Measurements from ENCODE around the gene TEAD3. TPM values are rescaled to one million over a fixed set of nuclear protein-coding genes. Genes with fewer than 3 reads are reported as not detected.

The TEAD3 gene
- total RNA-seq, 1 donor from 2014 or later, result 19.8 TPM

DNA sequence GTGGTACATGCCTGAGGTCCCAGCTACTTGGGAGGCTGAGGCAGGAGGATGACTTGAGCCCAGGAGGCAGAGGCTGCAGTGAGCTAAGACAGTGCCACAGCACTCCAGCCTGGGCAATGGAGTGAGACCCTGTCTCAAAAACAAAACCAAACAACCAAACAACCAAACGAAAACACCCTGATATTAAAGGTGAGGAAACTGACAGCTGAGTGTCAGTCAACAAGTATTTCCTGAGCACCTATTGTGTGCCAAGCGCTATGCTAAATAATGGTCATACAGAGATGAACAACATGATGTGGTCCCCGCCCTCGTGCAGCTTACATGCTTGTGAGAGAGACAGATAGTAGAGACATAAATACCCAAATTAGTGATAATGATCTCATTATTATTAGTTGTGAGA is 17.7 kb upstream of the TEAD3 start:
- Histone ChIP-seq H3K4me3 (no peak overlapping the region), H3K4me1 (peaks cover 2 to 3% of the 10 kb centered on the region in 2 donors), H3K9me3 (no peaks in the 10 kb centered on the region), H3K36me3 (no peaks in the 10 kb centered on the region), H3K27me3 (peaks cover 7% of the 10 kb centered on the region), H3K27ac (no peak overlapping the region)
- DNase-seq (ENCODE audit: low spot score in 2 of 2), result no peak
- TF ChIP-seq, protein P1, sequence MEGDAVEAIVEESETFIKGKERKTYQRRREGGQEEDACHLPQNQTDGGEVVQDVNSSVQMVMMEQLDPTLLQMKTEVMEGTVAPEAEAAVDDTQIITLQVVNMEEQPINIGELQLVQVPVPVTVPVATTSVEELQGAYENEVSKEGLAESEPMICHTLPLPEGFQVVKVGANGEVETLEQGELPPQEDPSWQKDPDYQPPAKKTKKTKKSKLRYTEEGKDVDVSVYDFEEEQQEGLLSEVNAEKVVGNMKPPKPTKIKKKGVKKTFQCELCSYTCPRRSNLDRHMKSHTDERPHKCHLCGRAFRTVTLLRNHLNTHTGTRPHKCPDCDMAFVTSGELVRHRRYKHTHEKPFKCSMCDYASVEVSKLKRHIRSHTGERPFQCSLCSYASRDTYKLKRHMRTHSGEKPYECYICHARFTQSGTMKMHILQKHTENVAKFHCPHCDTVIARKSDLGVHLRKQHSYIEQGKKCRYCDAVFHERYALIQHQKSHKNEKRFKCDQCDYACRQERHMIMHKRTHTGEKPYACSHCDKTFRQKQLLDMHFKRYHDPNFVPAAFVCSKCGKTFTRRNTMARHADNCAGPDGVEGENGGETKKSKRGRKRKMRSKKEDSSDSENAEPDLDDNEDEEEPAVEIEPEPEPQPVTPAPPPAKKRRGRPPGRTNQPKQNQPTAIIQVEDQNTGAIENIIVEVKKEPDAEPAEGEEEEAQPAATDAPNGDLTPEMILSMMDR (IDR thresholded peaks at IDR 0.05), result no peak
- intact Hi-C loops (cut with DNase I), result no loop called here

DNA sequence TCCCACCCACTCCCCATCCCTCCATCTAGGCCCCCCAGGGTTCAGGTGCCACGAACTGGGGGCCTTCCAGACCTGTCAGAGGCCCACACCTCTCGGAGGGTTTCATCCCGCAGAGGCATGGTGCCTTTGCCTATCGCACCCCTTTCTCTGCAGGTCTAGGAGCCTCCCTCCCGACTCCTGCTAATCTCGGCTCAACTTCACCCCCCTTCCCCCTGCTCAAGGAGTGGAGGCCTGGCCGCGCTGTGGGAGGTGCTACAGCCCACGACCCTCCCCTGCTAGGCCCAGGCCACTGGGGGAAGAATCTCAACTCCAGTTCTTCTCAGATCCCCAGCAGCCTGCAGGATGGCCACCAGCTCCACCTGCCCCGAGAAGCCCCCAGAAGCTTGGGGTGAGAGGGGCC is 15.9 kb upstream of the TEAD3 start, which contains the start of gene TULP1:
Gene TULP1 (minus strand): TSS at position 157 of the 400 bp plus-strand sequence. CDS start 38 bp downstream, at position 119.
- Histone ChIP-seq H3K27ac (no peak within 1 kb of the TSS), H3K27me3 (peaks cover 7% of the 10 kb centered on the region), H3K4me1 (peaks cover 2 to 3% of the 10 kb centered on the region in 2 donors), H3K4me3 (peak within 1 kb of the TSS in 1 of 2 donors; percentile 27), H3K36me3 (no peaks in the 10 kb centered on the region), H3K9me3 (no peaks in the 10 kb centered on the region)
- TF ChIP-seq, protein P1 (IDR thresholded peaks at IDR 0.05), result no peak
- DNase-seq (ENCODE audit: low spot score in 2 of 2), result no peak
- intact Hi-C loops (cut with DNase I), result no loop called here

DNA sequence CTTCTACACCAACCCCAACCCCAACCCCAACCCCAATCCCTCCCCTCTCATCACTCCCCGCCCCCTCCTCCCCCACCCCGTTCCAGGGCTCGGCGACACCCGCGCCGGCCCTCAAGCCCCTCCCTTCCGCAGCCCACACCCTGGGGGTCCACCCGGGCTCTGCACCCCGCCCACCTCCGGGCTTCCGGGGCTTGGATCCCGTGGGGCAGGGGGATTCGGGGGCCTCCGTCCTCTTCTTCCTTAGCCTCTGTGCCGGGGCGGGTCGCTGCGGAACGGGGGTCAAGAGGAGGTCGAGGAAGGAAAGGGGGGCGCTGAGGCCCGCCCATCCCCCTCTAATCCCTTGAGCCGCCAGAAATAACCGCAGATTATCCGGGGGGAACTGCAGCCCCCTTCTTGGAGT is 15.1 kb upstream of the TEAD3 start:
- peaks cover 7% of the 10 kb centered on the region for H3K27me3 ChIP-seq
- H3K27ac ChIP-seq, result no peak overlapping the region
- TF ChIP-seq, protein P1 (IDR thresholded peaks at IDR 0.05), result no peak
- H3K4me1 ChIP-seq, result peaks cover 2 to 3% of the 10 kb centered on the region in 2 donors
- intact Hi-C loops (cut with DNase I), result no loop called here
- H3K4me3 ChIP-seq, result peak overlapping the region in 1 of 2 donors; percentile 27
- no peak for DNase-seq (ENCODE audit: low spot score in 2 of 2)
- H3K36me3 ChIP-seq, result no peaks in the 10 kb centered on the region
- no peaks in the 10 kb centered on the region for H3K9me3 ChIP-seq

DNA sequence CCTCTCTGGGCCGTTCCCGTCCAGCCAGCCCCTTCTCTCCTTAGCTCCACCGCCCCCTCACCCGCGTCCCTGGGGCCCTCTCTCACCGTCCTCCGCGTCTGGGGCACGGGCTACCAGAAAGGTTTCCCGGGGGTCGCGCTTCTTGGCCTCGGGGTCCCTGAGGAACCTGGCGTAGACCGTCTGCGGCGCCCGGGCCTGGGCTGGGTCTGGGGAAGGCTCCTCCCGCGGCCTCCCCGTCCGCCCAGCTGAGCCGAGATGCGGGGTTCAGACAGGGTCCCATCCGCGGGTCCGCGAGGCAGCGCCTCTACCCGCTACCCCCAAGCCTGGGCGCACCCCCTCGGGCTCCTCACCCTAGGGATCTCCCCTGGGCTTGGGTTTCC is 14.7 kb upstream of the TEAD3 start:
- H3K9me3 ChIP-seq, result no peaks in the 10 kb centered on the region
- H3K27me3 ChIP-seq, result peaks cover 7% of the 10 kb centered on the region
- no peak overlapping the region for H3K27ac ChIP-seq
- no peaks in the 10 kb centered on the region for H3K36me3 ChIP-seq
- peaks cover 2 to 3% of the 10 kb centered on the region in 2 donors for H3K4me1 ChIP-seq
- TF ChIP-seq, protein P1 (IDR thresholded peaks at IDR 0.05), result no peak
- H3K4me3 ChIP-seq, result peak overlapping the region in 1 of 2 donors; percentile 27
- intact Hi-C loops (cut with DNase I), result no loop called here
- DNase-seq (ENCODE audit: low spot score in 2 of 2), result no peak

DNA sequence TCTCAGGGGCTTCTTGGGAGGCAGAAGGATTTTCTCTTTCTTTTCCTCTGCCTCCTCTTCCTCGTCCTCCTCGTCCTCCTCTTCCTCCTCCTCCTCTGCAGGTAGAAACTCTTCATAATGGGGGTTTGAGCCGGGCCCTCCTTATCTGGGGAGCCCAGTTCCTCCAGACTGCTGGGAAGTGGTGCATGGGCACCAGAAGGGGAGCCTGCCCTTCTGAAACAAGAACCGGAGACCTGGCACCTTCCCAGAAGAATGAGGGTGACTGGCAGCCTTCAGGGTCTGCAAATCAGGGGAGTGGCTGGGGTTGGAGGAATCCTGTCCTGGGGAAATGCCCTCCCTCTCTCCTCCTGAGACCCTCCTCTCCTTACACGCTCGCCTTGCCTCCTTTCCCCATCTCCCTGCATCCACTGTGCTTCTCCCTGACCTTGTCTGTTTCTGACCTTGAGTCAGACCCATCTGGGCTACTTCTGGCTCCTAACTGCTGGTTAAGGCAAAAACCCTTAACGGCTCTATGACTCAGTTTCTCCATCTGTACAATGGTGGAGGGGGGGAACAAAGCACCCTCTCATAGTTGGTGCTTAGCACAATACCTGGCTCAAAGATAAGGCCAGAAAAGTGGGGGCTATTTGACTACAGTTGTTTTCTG is 14.2 kb upstream of the TEAD3 start:
- DNase-seq (ENCODE audit: low spot score in 2 of 2), result no peak
- no peaks in the 10 kb centered on the region for H3K9me3 ChIP-seq
- no peak overlapping the region for H3K4me3 ChIP-seq
- H3K4me1 ChIP-seq, result peaks cover 2 to 3% of the 10 kb centered on the region in 2 donors
- peaks cover 9% of the 10 kb centered on the region for H3K27me3 ChIP-seq
- TF ChIP-seq, protein P1 (IDR thresholded peaks at IDR 0.05), result no peak
- no peak overlapping the region for H3K27ac ChIP-seq
- H3K36me3 ChIP-seq, result no peaks in the 10 kb centered on the region
- intact Hi-C loops (cut with DNase I), result no loop called here

All from ascending aorta (tissue), 2 donors.